ENCODE measurements around the gene PLXNB1. TPM values are rescaled to one million over a fixed set of nuclear protein-coding genes. Genes with fewer than 3 reads are reported as not detected.

PLXNB1 gene
- total RNA-seq, 1 experiment from 2014 or later, result 97.7 TPM

DNA sequence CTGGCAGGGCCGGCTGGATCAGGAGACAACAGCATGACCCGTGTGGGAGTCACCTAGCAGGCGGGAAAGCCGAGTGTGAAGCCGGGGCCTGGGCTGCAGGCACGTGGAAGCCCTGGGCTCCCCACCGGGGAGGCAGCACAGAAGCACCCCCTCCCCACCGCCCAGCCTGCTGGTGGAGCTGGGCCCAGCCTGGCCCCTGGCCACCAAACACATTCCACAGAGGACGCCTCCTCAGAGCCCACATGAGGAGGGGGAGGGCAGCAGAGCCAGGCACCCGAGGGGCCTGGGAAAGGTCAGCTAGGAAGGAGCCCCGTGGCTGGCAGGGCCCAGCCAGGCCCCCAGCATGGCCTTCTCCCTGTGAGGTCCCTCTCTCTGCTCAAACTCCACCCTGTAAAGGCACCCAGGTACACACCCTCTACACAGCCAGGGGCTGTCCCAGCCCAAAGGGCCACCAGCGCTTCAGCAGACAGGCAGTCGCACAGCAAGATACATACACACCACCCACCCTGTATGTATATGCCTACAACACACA lies 4.5 kb downstream of the PLXNB1 start:
- Histone ChIP-seq H3K4me1 (replicated peaks; ENCODE audit: insufficient read depth) (peaks cover 10% of the 10 kb centered on the region), H3K9me3 (ENCODE audit: insufficient read depth, low read depth) (no peaks in the 10 kb centered on the region), H3K36me3 (ENCODE audit: low read depth) (no peaks in the 10 kb centered on the region), H3F3A (ENCODE audit: insufficient read depth, low read depth) (peaks cover 6% of the 10 kb centered on the region), H3K4me2 (no peak overlapping the region), H3K4me3 (no peak overlapping the region), H3K27me3 (ENCODE audit: insufficient read depth, low read depth) (no peaks in the 10 kb centered on the region), H4K20me1 (ENCODE audit: insufficient read depth) (no peaks in the 10 kb centered on the region), H3K9me2 (ENCODE audit: insufficient read depth) (no peaks in the 10 kb centered on the region), H3K27ac (no peak overlapping the region), H2AFZ (no peak overlapping the region), H3K79me2 (ENCODE audit: low read depth) (peaks cover 25% of the 10 kb centered on the region)
- no TSS peak for BruUV-seq (replicated peaks)
- DNase-seq, result no peak
- ChIA-PET CTCF (interaction anchor here (1.2 kb wide), 1 partner anchor 11 kb away, joined by 4 read pairs; no protein-coding TSS in a partner anchor), POLR2A (ENCODE audit: unreplicated experiment) (interaction anchor here (0.5 kb wide), 1 partner anchor 709 kb away, joined by 3 read pairs; no protein-coding TSS in a partner anchor)
- TF ChIP-seq, protein P1, sequence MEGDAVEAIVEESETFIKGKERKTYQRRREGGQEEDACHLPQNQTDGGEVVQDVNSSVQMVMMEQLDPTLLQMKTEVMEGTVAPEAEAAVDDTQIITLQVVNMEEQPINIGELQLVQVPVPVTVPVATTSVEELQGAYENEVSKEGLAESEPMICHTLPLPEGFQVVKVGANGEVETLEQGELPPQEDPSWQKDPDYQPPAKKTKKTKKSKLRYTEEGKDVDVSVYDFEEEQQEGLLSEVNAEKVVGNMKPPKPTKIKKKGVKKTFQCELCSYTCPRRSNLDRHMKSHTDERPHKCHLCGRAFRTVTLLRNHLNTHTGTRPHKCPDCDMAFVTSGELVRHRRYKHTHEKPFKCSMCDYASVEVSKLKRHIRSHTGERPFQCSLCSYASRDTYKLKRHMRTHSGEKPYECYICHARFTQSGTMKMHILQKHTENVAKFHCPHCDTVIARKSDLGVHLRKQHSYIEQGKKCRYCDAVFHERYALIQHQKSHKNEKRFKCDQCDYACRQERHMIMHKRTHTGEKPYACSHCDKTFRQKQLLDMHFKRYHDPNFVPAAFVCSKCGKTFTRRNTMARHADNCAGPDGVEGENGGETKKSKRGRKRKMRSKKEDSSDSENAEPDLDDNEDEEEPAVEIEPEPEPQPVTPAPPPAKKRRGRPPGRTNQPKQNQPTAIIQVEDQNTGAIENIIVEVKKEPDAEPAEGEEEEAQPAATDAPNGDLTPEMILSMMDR (conservative IDR thresholded peaks at IDR 0.05), result no peak
- no peak for TF ChIP-seq EZH2 (IDR thresholded peaks at IDR 0.05; ENCODE audit: low read depth)
- intact Hi-C loops (cut with micrococcal nuclease; ENCODE audit: unreplicated experiment), result no loop called here

DNA sequence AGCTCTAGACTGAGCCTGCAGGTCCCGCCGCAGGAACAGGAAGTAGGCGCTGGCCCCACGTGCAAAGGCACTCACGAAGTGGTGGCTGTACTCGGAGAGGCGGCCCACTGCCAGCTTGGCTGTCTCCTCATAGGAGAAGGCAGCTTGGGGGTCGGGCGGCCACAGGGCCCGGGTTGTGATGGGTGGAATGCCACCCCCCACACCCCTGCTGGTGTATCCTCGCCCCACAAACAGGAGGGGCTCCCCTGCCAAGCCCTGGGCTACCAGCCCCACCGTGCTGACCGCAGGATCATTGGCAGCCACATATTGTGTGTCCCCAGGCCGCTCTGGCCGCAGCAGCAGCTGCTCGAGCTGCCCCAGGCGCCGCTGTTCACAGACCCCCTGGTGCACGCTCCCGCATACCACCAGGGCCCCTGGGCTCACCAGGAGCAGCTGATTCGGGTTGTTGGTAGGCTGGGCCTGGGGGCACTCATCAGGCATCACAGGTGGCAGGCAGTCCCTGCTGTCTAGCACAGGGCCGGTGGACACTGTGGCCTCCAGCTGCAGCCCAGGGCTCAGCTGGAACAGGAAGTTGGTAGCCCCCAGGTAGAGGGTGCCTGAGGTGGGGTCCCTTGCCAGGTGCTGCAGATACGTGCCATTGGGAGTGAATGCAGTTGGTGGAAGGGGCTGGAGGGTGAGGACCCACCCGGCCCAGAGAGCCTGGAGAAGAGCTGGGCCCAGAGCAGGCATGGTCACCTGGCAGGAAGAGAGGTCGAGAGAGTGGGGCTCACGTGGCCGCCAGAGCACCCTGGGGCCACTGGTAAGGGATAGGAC lies 5.8 kb downstream of the PLXNB1 start:
- H4K20me1 ChIP-seq (ENCODE audit: insufficient read depth), result no peaks in the 10 kb centered on the region
- intact Hi-C loops (cut with micrococcal nuclease; ENCODE audit: unreplicated experiment), result no loop called here
- peaks cover 25% of the 10 kb centered on the region for H3K79me2 ChIP-seq (ENCODE audit: low read depth)
- TF ChIP-seq, protein P1 (conservative IDR thresholded peaks at IDR 0.05), result no peak
- no peak for TF ChIP-seq EZH2 (IDR thresholded peaks at IDR 0.05; ENCODE audit: low read depth)
- ChIA-PET POLR2A (ENCODE audit: unreplicated experiment) (interaction anchor here (0.6 kb wide), 1 partner anchor 169 kb away, joined by 7 read pairs; no protein-coding TSS in a partner anchor), CTCF (no interaction called here)
- H3K27ac ChIP-seq, result no peak overlapping the region
- H3K4me2 ChIP-seq, result no peak overlapping the region
- peaks cover 5% of the 10 kb centered on the region; the same call in 1 of the 2 replicates for H3K4me1 ChIP-seq (replicated peaks; ENCODE audit: insufficient read depth)
- no peaks in the 10 kb centered on the region for H3K9me2 ChIP-seq (ENCODE audit: insufficient read depth)
- H3K36me3 ChIP-seq (ENCODE audit: low read depth), result no peaks in the 10 kb centered on the region
- no peaks in the 10 kb centered on the region for H3F3A ChIP-seq (ENCODE audit: insufficient read depth, low read depth)
- BruUV-seq (replicated peaks), result no TSS peak
- no peak overlapping the region for H3K4me3 ChIP-seq
- DNase-seq, result no peak
- no peaks in the 10 kb centered on the region for H3K27me3 ChIP-seq (ENCODE audit: insufficient read depth, low read depth)
- H2AFZ ChIP-seq, result no peak overlapping the region
- H3K9me3 ChIP-seq (ENCODE audit: insufficient read depth, low read depth), result no peaks in the 10 kb centered on the region

DNA sequence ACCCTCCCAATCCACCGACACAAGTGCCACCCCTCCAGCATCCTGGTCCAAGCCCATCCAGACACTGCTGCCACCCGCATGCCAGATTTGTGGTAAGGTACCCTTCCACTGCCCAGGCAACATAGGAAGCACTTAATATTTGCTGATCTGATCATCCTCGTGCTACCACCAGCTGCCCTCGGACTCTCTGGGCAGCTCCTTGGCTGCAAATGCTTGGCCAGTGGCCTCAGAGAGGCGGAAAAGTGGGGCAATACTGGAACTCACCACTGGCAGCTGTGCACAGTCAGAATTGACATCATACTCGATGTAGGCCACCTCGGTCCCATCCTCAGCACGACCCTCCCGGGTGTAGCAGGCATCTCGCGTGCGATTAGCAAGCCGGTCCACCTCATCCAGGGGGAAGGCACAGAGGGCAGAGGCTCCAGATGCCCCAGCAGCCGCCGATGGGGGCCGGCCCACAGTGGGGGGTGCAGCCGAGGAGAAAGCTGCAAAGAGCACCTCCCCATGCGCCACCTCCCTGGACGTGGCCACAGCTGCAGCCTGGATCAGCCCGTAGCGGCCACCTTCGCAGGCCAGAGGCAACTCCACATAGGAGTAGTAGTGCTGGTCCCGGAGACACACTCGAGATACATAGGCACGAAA lies 6.5 kb downstream of the PLXNB1 start:
- H3K79me2 ChIP-seq (ENCODE audit: low read depth), result peaks cover 24% of the 10 kb centered on the region
- intact Hi-C loops (cut with micrococcal nuclease; ENCODE audit: unreplicated experiment), result no loop called here
- ChIA-PET POLR2A (ENCODE audit: unreplicated experiment) (interaction anchor here (0.7 kb wide), 1 partner anchor 236 kb away, joined by 3 read pairs; no protein-coding TSS in a partner anchor), CTCF (interaction anchor here (1.2 kb wide), 1 partner anchor 16 kb away, joined by 4 read pairs; the partner anchor contains the start of gene CCDC51)
- H3K4me1 ChIP-seq (replicated peaks; ENCODE audit: insufficient read depth), result peaks cover 5% of the 10 kb centered on the region; the same call in 1 of the 2 replicates
- H3K4me2 ChIP-seq, result no peak overlapping the region
- H3F3A ChIP-seq (ENCODE audit: insufficient read depth, low read depth), result no peaks in the 10 kb centered on the region
- H3K4me3 ChIP-seq, result no peak overlapping the region
- H2AFZ ChIP-seq, result no peak overlapping the region
- TF ChIP-seq, protein P1 (conservative IDR thresholded peaks at IDR 0.05), result no peak
- no peak for TF ChIP-seq EZH2 (IDR thresholded peaks at IDR 0.05; ENCODE audit: low read depth)
- H3K27ac ChIP-seq, result no peak overlapping the region
- DNase-seq, result no peak
- H3K9me3 ChIP-seq (ENCODE audit: insufficient read depth, low read depth), result no peaks in the 10 kb centered on the region
- no peaks in the 10 kb centered on the region for H4K20me1 ChIP-seq (ENCODE audit: insufficient read depth)
- H3K9me2 ChIP-seq (ENCODE audit: insufficient read depth), result no peaks in the 10 kb centered on the region
- no peaks in the 10 kb centered on the region for H3K27me3 ChIP-seq (ENCODE audit: insufficient read depth, low read depth)
- BruUV-seq (replicated peaks), result no TSS peak
- no peaks in the 10 kb centered on the region for H3K36me3 ChIP-seq (ENCODE audit: low read depth)

Data from PC-9 (cell line).